Mesendoderm (in vitro differentiated cells): ENCODE data around the gene NR1D1.

Source experiments
- DNase-seq: peaks from one replicate; pipeline ENCODE4 v3.0.0; 2013
- H2AK5ac ChIP-seq: 2 replicates; pipeline ENCODE4 v1.6.1; 2013; ENCODE audit warnings: low read length, inconsistent platforms
- H2BK120ac ChIP-seq: 2 replicates; pipeline ENCODE4 v1.6.1; 2013; ENCODE audit warnings: low read depth, mild to moderate bottlenecking, low read length, moderate library complexity, mixed read lengths
- H2BK15ac ChIP-seq: replicated peaks from 2 replicates; pipeline ENCODE4 v1.6.1; 2013; ENCODE audit warnings: low read depth, mild to moderate bottlenecking, moderate library complexity
- H2BK5ac ChIP-seq: 2 replicates; pipeline ENCODE4 v1.6.1; 2013; ENCODE audit warnings: low read length, inconsistent platforms
- H3K18ac ChIP-seq: 2 replicates; pipeline ENCODE4 v1.6.1; 2013; ENCODE audit warnings: mild to moderate bottlenecking, low read length, mixed read lengths
- H3K23ac ChIP-seq: one replicate; pipeline ENCODE4 v1.6.1; 2013; ENCODE audit warnings: low read length
- H3K27ac ChIP-seq: 2 replicates; pipeline ENCODE4 v1.5.1; 2013; ENCODE audit warnings: low read depth, mild to moderate bottlenecking, inconsistent platforms, low read length, moderate library complexity
- H3K27me3 ChIP-seq: 2 replicates; pipeline ENCODE4 v1.6.1; 2013; ENCODE audit warnings: low read length, control low read depth, mild to moderate bottlenecking, inconsistent platforms; ENCODE audit not compliant: insufficient read depth, poor library complexity
- H3K36me3 ChIP-seq: 2 replicates; pipeline ENCODE4 v1.6.1; 2013; ENCODE audit warnings: low read length, inconsistent platforms; ENCODE audit not compliant: control insufficient read depth, insufficient read depth
- H3K4ac ChIP-seq: one replicate; pipeline ENCODE4 v1.6.1; 2013; ENCODE audit warnings: low read depth, mild to moderate bottlenecking, low read length, moderate library complexity
- H3K4me1 ChIP-seq: 2 replicates; pipeline ENCODE4 v1.6.1; 2013; ENCODE audit warnings: low read depth, low read length, inconsistent platforms; ENCODE audit not compliant: control insufficient read depth
- H3K4me2 ChIP-seq: 2 replicates; pipeline ENCODE4 v1.6.1; 2013; ENCODE audit warnings: low read length
- H3K4me3 ChIP-seq: 2 replicates; pipeline ENCODE4 v1.5.1; 2013; ENCODE audit warnings: mild to moderate bottlenecking, low read length
- H3K56ac ChIP-seq: one replicate; pipeline ENCODE4 v1.6.1; 2013; ENCODE audit warnings: low read length
- H3K79me1 ChIP-seq: 2 replicates; pipeline ENCODE4 v1.6.1; 2013; ENCODE audit warnings: low read length, inconsistent platforms
- H3K79me2 ChIP-seq: 2 replicates; pipeline ENCODE4 v1.6.1; 2013; ENCODE audit warnings: mild to moderate bottlenecking, low read length; ENCODE audit not compliant: control insufficient read depth, insufficient read depth
- H3K9ac ChIP-seq: 2 replicates; pipeline ENCODE4 v1.6.1; 2013; ENCODE audit warnings: low read length, inconsistent platforms
- H4K5ac ChIP-seq: one replicate; pipeline ENCODE4 v1.6.1; 2013; ENCODE audit warnings: low read length
- H4K8ac ChIP-seq: one replicate; pipeline ENCODE4 v1.6.1; 2013; ENCODE audit warnings: low read depth, mild to moderate bottlenecking, control low read depth, low read length, moderate library complexity
- WGBS: extraction: QIAGEN DNeasy Blood & Tissue Kit; methylation state at CpG from one replicate; pipeline ENCODE4 v1.1.7; 2013; ENCODE audit warnings: low lambda C conversion rate, missing lambda C conversion rate; ENCODE audit not compliant: insufficient coverage; ENCODE audit errors: extremely low coverage; 5-methylcytosine and 5-hydroxymethylcytosine counted together

Gene NR1D1

GRCh38 chr17:40068584-40068916, 31.8 kb downstream of the NR1D1 start:
- no peak overlapping the region for H2BK15ac ChIP-seq
- no CpG with 5 or more reads among the region's 5 CpGs for WGBS
- no peak overlapping the region for H4K8ac ChIP-seq
- H3K4ac ChIP-seq = no peak overlapping the region
- peak overlapping the region; percentile 56 for H3K56ac ChIP-seq
- no peak overlapping the region for H2BK5ac ChIP-seq
- H3K27ac ChIP-seq = no peak overlapping the region
- no peak overlapping the region for H3K18ac ChIP-seq
- no peak overlapping the region for H3K4me3 ChIP-seq
- no peak overlapping the region for H4K5ac ChIP-seq
- H3K4me2 ChIP-seq = peak overlapping the region; percentile 2
- H2BK120ac ChIP-seq = no peak overlapping the region
- no peak for DNase-seq
- no peaks in the 10 kb centered on the region for H3K36me3 ChIP-seq
- no peaks in the 10 kb centered on the region for H3K79me2 ChIP-seq
- no peaks in the 10 kb centered on the region for H3K27me3 ChIP-seq
- H3K23ac ChIP-seq = no peak overlapping the region
- H3K4me1 ChIP-seq = peaks cover 10% of the 10 kb centered on the region
- H2AK5ac ChIP-seq = no peak overlapping the region
- H3K9ac ChIP-seq = peak overlapping the region; percentile 13
- H3K79me1 ChIP-seq = no peaks in the 10 kb centered on the region

GRCh38 chr17:40068129-40068581, 32.2 kb downstream of the NR1D1 start:
- Histone ChIP-seq H2BK15ac (no peak overlapping the region), H3K79me1 (no peaks in the 10 kb centered on the region), H3K4me1 (peaks cover 10% of the 10 kb centered on the region), H2BK5ac (no peak overlapping the region), H3K4me3 (no peak overlapping the region), H3K4ac (no peak overlapping the region), H3K23ac (no peak overlapping the region), H3K27me3 (no peaks in the 10 kb centered on the region), H4K8ac (no peak overlapping the region), H2BK120ac (no peak overlapping the region), H3K79me2 (no peaks in the 10 kb centered on the region), H3K4me2 (no peak overlapping the region), H2AK5ac (no peak overlapping the region), H3K18ac (no peak overlapping the region), H3K27ac (no peak overlapping the region), H3K9ac (no peak overlapping the region), H4K5ac (no peak overlapping the region), H3K56ac (no peak overlapping the region), H3K36me3 (no peaks in the 10 kb centered on the region)
- WGBS = no CpG with 5 or more reads among the region's 4 CpGs
- DNase-seq = no peak

GRCh38 chr17:40067710-40068109, 32.7 kb downstream of the NR1D1 start:
- Histone ChIP-seq H4K8ac (no peak overlapping the region), H2AK5ac (no peak overlapping the region), H3K4me1 (peaks cover 10% of the 10 kb centered on the region), H3K4me3 (no peak overlapping the region), H3K4ac (no peak overlapping the region), H3K27ac (no peak overlapping the region), H3K27me3 (no peaks in the 10 kb centered on the region), H2BK5ac (no peak overlapping the region), H3K56ac (no peak overlapping the region), H4K5ac (no peak overlapping the region), H3K18ac (no peak overlapping the region), H3K23ac (no peak overlapping the region), H3K9ac (no peak overlapping the region), H3K79me1 (no peaks in the 10 kb centered on the region), H2BK15ac (no peak overlapping the region), H2BK120ac (no peak overlapping the region), H3K79me2 (no peaks in the 10 kb centered on the region), H3K4me2 (no peak overlapping the region), H3K36me3 (no peaks in the 10 kb centered on the region)
- no CpG with 5 or more reads among the region's 7 CpGs for WGBS
- DNase-seq = no peak

GRCh38 chr17:40065769-40066510, 34.4 kb downstream of the NR1D1 start:
- Histone ChIP-seq H3K79me2 (no peaks in the 10 kb centered on the region), H2BK5ac (no peak overlapping the region), H3K27ac (no peak overlapping the region), H3K56ac (no peak overlapping the region), H4K8ac (no peak overlapping the region), H3K9ac (no peak overlapping the region), H3K4me2 (no peak overlapping the region), H3K36me3 (no peaks in the 10 kb centered on the region), H3K27me3 (no peaks in the 10 kb centered on the region), H3K4me1 (peaks cover 12% of the 10 kb centered on the region), H4K5ac (no peak overlapping the region), H2BK15ac (no peak overlapping the region), H3K79me1 (no peaks in the 10 kb centered on the region), H2BK120ac (no peak overlapping the region), H3K18ac (no peak overlapping the region), H3K4ac (no peak overlapping the region), H2AK5ac (no peak overlapping the region), H3K4me3 (no peak overlapping the region), H3K23ac (no peak overlapping the region)
- WGBS = no CpG with 5 or more reads among the region's 11 CpGs
- DNase-seq = no peak

- H3K4me3 ChIP-seq = no peak overlapping the region
- no peak overlapping the region for H3K56ac ChIP-seq
- no peak overlapping the region for H2BK120ac ChIP-seq
- no peak overlapping the region for H3K18ac ChIP-seq
- no peaks in the 10 kb centered on the region for H3K36me3 ChIP-seq
- H2AK5ac ChIP-seq = no peak overlapping the region
- H2BK15ac ChIP-seq = no peak overlapping the region
- H3K79me2 ChIP-seq = no peaks in the 10 kb centered on the region
- no peak overlapping the region for H3K27ac ChIP-seq
- no peak overlapping the region for H4K5ac ChIP-seq
- no peak overlapping the region for H3K9ac ChIP-seq
- no peaks in the 10 kb centered on the region for H3K27me3 ChIP-seq
- no peak overlapping the region for H4K8ac ChIP-seq
- no peaks in the 10 kb centered on the region for H3K79me1 ChIP-seq
- H3K23ac ChIP-seq = no peak overlapping the region
- H2BK5ac ChIP-seq = no peak overlapping the region
- peaks cover 9% of the 10 kb centered on the region for H3K4me1 ChIP-seq
- H3K4me2 ChIP-seq = no peak overlapping the region
- no CpG with 5 or more reads among the region's 10 CpGs for WGBS
- H3K4ac ChIP-seq = no peak overlapping the region
- DNase-seq = no peak
Measured at GRCh38 chr17:40064971-40065768, 35.2 kb downstream of the NR1D1 start.
